ENCODE data around the gene TJP2. TPM values are rescaled to one million over a fixed set of nuclear protein-coding genes. Genes with fewer than 3 reads are reported as not detected.
A peak's percentile ranks its signal among the peaks of the same experiment; 100 is the strongest.
"Not testable (repeated sequence)": the region's sequence is repeated elsewhere in the genome, so short reads cannot be mapped to it uniquely, and the experiment has no call there.

TJP2 gene
- polyA plus RNA-seq, 1 donor: 163 TPM

GRCh38 chr9:69157751-69158466 is 16.2 kb upstream of the TJP2 start:
- no CpG with 5 or more reads among the region's 8 CpGs for WGBS (ENCODE audit: insufficient coverage, low lambda C conversion rate)
- no peaks in the 10 kb centered on the region for H3K4me1 ChIP-seq (ENCODE audit: control insufficient read depth, insufficient read depth, low read length)
- no peak for DNase-seq

DNA sequence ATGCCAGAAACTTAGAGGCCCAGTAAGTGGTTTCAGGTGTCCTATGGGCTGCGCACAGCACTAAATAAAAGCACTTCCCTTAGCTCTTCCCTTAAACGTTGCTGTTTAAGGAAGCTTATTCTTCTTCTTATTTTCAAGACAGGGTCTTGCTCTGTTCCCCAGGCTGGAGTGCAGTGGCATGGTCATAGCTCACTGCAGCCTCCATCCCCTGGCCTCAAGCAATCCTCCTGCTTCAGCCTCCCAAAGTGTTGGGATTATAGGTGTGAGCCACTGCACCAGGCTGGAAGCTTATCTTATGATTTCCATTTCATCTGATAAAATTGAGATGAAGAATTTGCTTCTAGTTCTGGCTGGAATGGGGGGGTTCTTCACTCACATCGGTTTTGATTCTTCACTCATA is 15.6 kb upstream of the TJP2 start:
- 60% methylated on average over 1 of the region's 3 CpGs for WGBS (ENCODE audit: insufficient coverage, low lambda C conversion rate)
- no peaks in the 10 kb centered on the region for H3K9me3 ChIP-seq (ENCODE audit: control insufficient read depth, low read depth, low read length)
- H3K27me3 ChIP-seq (ENCODE audit: control insufficient read depth, insufficient read depth, low read length): no peaks in the 10 kb centered on the region
- H3K4me1 ChIP-seq (ENCODE audit: control insufficient read depth, insufficient read depth, low read length): no peaks in the 10 kb centered on the region
- no peak for DNase-seq
- H3K4me3 ChIP-seq (ENCODE audit: low read length): no peak overlapping the region
- peaks cover 34% of the 10 kb centered on the region for H3K36me3 ChIP-seq (ENCODE audit: control insufficient read depth, insufficient read depth, low read length)
- H3K27ac ChIP-seq (ENCODE audit: low read length): no peak overlapping the region

More at GRCh38 chr9:69157751-69158466, 16.2 kb upstream of the TJP2 start:
- H3K27me3 ChIP-seq (ENCODE audit: control insufficient read depth, insufficient read depth, low read length): no peaks in the 10 kb centered on the region
- no peak overlapping the region for H3K4me3 ChIP-seq (ENCODE audit: low read length)
- H3K9me3 ChIP-seq (ENCODE audit: control insufficient read depth, low read depth, low read length): no peaks in the 10 kb centered on the region
- H3K27ac ChIP-seq (ENCODE audit: low read length): no peak overlapping the region
- peaks cover 38% of the 10 kb centered on the region for H3K36me3 ChIP-seq (ENCODE audit: control insufficient read depth, insufficient read depth, low read length)

GRCh38 chr9:69164573-69164972 is 9.5 kb upstream of the TJP2 start:
- H3K27me3 ChIP-seq (ENCODE audit: control insufficient read depth, insufficient read depth, low read length); DNase-seq; H3K27ac ChIP-seq (ENCODE audit: low read length); H3K4me3 ChIP-seq (ENCODE audit: low read length); H3K4me1 ChIP-seq (ENCODE audit: control insufficient read depth, insufficient read depth, low read length); H3K9me3 ChIP-seq (ENCODE audit: control insufficient read depth, low read depth, low read length): not testable (repeated sequence)
- H3K36me3 ChIP-seq (ENCODE audit: control insufficient read depth, insufficient read depth, low read length): peaks cover 15% of the 10 kb centered on the region
- WGBS (ENCODE audit: insufficient coverage, low lambda C conversion rate): no CpG with 5 or more reads among the region's 8 CpGs

DNA sequence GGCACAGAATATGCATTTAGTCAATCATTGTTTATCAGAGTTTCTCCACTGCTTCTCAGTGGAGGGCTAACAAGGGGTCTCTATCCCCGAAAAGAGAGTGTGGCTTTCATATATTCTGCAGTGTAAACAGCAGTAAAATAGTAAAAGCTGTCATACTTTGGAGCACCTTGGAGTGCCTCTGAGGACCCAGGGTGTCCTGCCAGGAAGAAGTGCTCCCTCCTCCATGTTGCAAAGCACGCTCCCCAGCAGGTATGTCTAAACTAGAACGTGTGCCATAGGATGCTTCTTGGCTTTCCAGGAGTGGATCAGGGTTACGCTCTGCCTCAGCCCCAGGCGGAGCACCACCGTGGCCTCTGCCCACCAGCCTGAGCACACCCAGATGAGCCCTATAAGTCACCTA is 8.5 kb upstream of the TJP2 start:
- WGBS (ENCODE audit: insufficient coverage, low lambda C conversion rate): no CpG with 5 or more reads among the region's 6 CpGs
- Histone ChIP-seq H3K27ac (ENCODE audit: low read length) (no peak overlapping the region), H3K4me3 (ENCODE audit: low read length) (no peak overlapping the region), H3K4me1 (ENCODE audit: control insufficient read depth, insufficient read depth, low read length) (no peaks in the 10 kb centered on the region), H3K36me3 (ENCODE audit: control insufficient read depth, insufficient read depth, low read length) (peaks cover 11% of the 10 kb centered on the region), H3K9me3 (ENCODE audit: control insufficient read depth, low read depth, low read length) (no peaks in the 10 kb centered on the region), H3K27me3 (ENCODE audit: control insufficient read depth, insufficient read depth, low read length) (no peaks in the 10 kb centered on the region)
- DNase-seq: no peak

GRCh38 chr9:69168709-69169217 is 5.3 kb upstream of the TJP2 start:
- WGBS (ENCODE audit: insufficient coverage, low lambda C conversion rate): 55% methylated on average over 4 of the region's 13 CpGs
- H3K4me1 ChIP-seq (ENCODE audit: control insufficient read depth, insufficient read depth, low read length): peaks cover 4% of the 10 kb centered on the region
- H3K4me3 ChIP-seq (ENCODE audit: low read length): no peak overlapping the region

GRCh38 chr9:69170231-69170630 is 3.8 kb upstream of the TJP2 start:
- H3K27me3 ChIP-seq (ENCODE audit: control insufficient read depth, insufficient read depth, low read length): no peaks in the 10 kb centered on the region
- H3K36me3 ChIP-seq (ENCODE audit: control insufficient read depth, insufficient read depth, low read length): peaks cover 5% of the 10 kb centered on the region
- no peak for DNase-seq
- H3K4me1 ChIP-seq (ENCODE audit: control insufficient read depth, insufficient read depth, low read length): peaks cover 4% of the 10 kb centered on the region
- H3K9me3 ChIP-seq (ENCODE audit: control insufficient read depth, low read depth, low read length): no peaks in the 10 kb centered on the region
- H3K27ac ChIP-seq (ENCODE audit: low read length): no peak overlapping the region
- WGBS (ENCODE audit: insufficient coverage, low lambda C conversion rate): 100% methylated on average over 1 of the region's 1 CpG
- H3K4me3 ChIP-seq (ENCODE audit: low read length): no peak overlapping the region

More at GRCh38 chr9:69168709-69169217, 5.3 kb upstream of the TJP2 start:
- H3K9me3 ChIP-seq (ENCODE audit: control insufficient read depth, low read depth, low read length): no peaks in the 10 kb centered on the region
- peak; percentile 82 to 90 for DNase-seq
- H3K27ac ChIP-seq (ENCODE audit: low read length): no peak overlapping the region
- peaks cover 5% of the 10 kb centered on the region for H3K36me3 ChIP-seq (ENCODE audit: control insufficient read depth, insufficient read depth, low read length)
- H3K27me3 ChIP-seq (ENCODE audit: control insufficient read depth, insufficient read depth, low read length): no peaks in the 10 kb centered on the region

- no peaks in the 10 kb centered on the region for H3K27me3 ChIP-seq (ENCODE audit: control insufficient read depth, insufficient read depth, low read length)
Measured at GRCh38 chr9:69171049-69171448, 3.0 kb upstream of the TJP2 start.

GRCh38 chr9:69171517-69171916 is 2.6 kb upstream of the TJP2 start:
- Histone ChIP-seq H3K9me3 (ENCODE audit: control insufficient read depth, low read depth, low read length) (no peaks in the 10 kb centered on the region), H3K27me3 (ENCODE audit: control insufficient read depth, insufficient read depth, low read length) (no peaks in the 10 kb centered on the region), H3K36me3 (ENCODE audit: control insufficient read depth, insufficient read depth, low read length) (no peaks in the 10 kb centered on the region), H3K4me1 (ENCODE audit: control insufficient read depth, insufficient read depth, low read length) (peaks cover 6% of the 10 kb centered on the region), H3K27ac (ENCODE audit: low read length) (no peak overlapping the region), H3K4me3 (ENCODE audit: low read length) (no peak overlapping the region)
- DNase-seq: no peak
- WGBS (ENCODE audit: insufficient coverage, low lambda C conversion rate): 100% methylated on average over 1 of the region's 6 CpGs

More at GRCh38 chr9:69171049-69171448, 3.0 kb upstream of the TJP2 start:
- DNase-seq: no peak
- no peak overlapping the region for H3K27ac ChIP-seq (ENCODE audit: low read length)
- H3K4me1 ChIP-seq (ENCODE audit: control insufficient read depth, insufficient read depth, low read length): peaks cover 4% of the 10 kb centered on the region
- peaks cover under 1% of the 10 kb centered on the region for H3K36me3 ChIP-seq (ENCODE audit: control insufficient read depth, insufficient read depth, low read length)
- H3K9me3 ChIP-seq (ENCODE audit: control insufficient read depth, low read depth, low read length): no peaks in the 10 kb centered on the region
- WGBS (ENCODE audit: insufficient coverage, low lambda C conversion rate): 100% methylated on average over 1 of the region's 7 CpGs
- H3K4me3 ChIP-seq (ENCODE audit: low read length): no peak overlapping the region

DNA sequence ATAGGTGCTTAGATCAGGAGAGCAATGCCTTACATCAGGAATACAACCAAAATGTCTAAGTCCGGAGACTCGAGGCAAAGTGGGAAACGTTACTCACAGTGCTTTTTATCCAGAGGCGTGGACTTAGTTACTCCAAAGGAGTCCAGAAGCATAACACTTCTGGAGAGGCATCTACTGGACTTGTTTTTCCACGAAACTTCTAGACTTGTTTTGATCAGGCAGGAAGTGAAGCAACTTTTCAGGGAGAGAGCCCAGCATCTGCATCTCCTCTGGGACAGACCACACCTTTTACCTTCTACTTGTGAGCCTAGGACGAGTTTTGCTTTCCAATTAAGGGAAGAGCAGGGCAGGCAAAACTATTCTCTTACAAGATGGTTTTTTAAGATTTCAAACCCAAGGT is 1.2 kb upstream of the TJP2 start:
- no peak overlapping the region for H3K27ac ChIP-seq (ENCODE audit: low read length)
- no peaks in the 10 kb centered on the region for H3K9me3 ChIP-seq (ENCODE audit: control insufficient read depth, low read depth, low read length)
- H3K27me3 ChIP-seq (ENCODE audit: control insufficient read depth, insufficient read depth, low read length): no peaks in the 10 kb centered on the region
- no peak overlapping the region for H3K4me3 ChIP-seq (ENCODE audit: low read length)
- H3K4me1 ChIP-seq (ENCODE audit: control insufficient read depth, insufficient read depth, low read length): peaks cover 13% of the 10 kb centered on the region
- WGBS (ENCODE audit: insufficient coverage, low lambda C conversion rate): 83% methylated on average over 1 of the region's 6 CpGs
- H3K36me3 ChIP-seq (ENCODE audit: control insufficient read depth, insufficient read depth, low read length): no peaks in the 10 kb centered on the region
- no peak for DNase-seq

DNA sequence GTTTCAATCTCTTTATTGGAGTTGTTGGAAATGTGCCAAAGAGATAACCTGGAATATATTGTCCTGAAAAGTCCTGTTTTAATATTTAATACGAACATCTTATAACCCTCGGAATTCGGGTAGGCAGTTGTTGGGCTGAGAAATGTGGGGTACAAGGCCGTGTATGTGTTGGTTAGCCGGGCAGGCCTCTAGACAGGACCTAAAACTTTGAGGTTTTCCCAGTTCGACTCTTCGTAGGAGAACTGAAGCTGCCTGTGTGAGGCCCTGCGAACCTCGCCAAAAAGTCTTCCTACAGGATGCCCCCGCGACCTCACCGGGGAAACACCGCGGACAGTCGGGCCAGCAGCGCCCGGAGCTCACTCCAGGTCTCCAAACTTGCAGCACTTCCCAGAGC is 583 bp upstream of the TJP2 start:
- no CpG with 5 or more reads among the region's 17 CpGs for WGBS (ENCODE audit: insufficient coverage, low lambda C conversion rate)
- peak overlapping the region; percentile 24 for H3K4me3 ChIP-seq (ENCODE audit: low read length)

More for the DNA sequence above, 583 bp upstream of the TJP2 start:
- Histone ChIP-seq H3K9me3 (ENCODE audit: control insufficient read depth, low read depth, low read length) (no peaks in the 10 kb centered on the region), H3K36me3 (ENCODE audit: control insufficient read depth, insufficient read depth, low read length) (no peaks in the 10 kb centered on the region), H3K27ac (ENCODE audit: low read length) (no peak overlapping the region), H3K27me3 (ENCODE audit: control insufficient read depth, insufficient read depth, low read length) (no peaks in the 10 kb centered on the region), H3K4me1 (ENCODE audit: control insufficient read depth, insufficient read depth, low read length) (peaks cover 18% of the 10 kb centered on the region)
- no peak for DNase-seq

Data from large intestine (tissue), 3 donors.